ENCODE measurements around the gene MACROD2. TPM values are rescaled to one million over a fixed set of nuclear protein-coding genes. Genes with fewer than 3 reads are reported as not detected.

The MACROD2 gene
- total RNA-seq, 1 donor from 2014 or later: 78.2 TPM

DNA sequence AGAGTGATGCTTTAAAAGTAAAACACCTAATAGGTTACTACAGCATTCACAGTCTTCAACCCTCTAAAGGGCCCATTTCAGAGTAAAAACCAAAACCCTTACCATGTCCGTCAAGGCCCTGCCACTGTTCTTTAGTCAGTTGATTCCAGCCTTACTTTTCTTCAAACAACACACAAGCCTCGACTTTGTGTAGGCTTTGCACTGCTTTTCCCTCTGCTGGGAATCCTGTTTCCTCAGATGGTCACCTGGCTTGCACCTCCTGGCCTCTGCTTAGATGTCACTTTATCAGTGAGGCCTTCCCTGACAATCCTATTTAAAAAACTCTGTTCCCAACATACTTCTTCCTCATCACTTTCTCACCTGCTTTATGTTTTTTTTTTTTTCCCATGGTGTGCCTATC lies 419.2 kb downstream of the MACROD2 start:
- Histone ChIP-seq H3K4me3 (no peak overlapping the region), H3K27me3 (no peaks in the 10 kb centered on the region), H3K4me1 (no peaks in the 10 kb centered on the region), H3K27ac (no peak overlapping the region), H3K36me3 (no peaks in the 10 kb centered on the region), H3K9me3 (peaks cover 3% of the 10 kb centered on the region)
- intact Hi-C loops (cut with DNase I): no loop called here
- TF ChIP-seq, protein P1, sequence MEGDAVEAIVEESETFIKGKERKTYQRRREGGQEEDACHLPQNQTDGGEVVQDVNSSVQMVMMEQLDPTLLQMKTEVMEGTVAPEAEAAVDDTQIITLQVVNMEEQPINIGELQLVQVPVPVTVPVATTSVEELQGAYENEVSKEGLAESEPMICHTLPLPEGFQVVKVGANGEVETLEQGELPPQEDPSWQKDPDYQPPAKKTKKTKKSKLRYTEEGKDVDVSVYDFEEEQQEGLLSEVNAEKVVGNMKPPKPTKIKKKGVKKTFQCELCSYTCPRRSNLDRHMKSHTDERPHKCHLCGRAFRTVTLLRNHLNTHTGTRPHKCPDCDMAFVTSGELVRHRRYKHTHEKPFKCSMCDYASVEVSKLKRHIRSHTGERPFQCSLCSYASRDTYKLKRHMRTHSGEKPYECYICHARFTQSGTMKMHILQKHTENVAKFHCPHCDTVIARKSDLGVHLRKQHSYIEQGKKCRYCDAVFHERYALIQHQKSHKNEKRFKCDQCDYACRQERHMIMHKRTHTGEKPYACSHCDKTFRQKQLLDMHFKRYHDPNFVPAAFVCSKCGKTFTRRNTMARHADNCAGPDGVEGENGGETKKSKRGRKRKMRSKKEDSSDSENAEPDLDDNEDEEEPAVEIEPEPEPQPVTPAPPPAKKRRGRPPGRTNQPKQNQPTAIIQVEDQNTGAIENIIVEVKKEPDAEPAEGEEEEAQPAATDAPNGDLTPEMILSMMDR (IDR thresholded peaks at IDR 0.05): no peak
- ATAC-seq (no peak), DNase-seq (no peak)

DNA sequence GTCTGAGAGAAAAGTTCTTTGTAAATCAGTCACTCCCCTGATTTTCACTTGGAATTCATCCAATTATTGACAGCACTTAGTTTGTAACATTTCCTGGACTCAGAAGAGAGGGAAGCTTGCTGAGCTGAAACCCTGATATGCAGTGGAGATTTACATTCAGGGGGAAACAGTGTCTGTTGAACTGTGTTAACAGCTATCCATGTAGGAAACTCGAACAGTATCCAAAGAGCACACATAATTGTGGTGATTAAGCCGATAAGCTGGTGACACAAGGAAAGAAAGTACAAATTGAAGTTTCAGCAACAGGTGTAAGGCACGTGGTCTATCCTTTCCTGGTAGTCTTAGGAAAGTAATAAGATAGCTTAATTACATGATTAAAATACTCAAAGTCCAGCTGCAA lies 420.2 kb downstream of the MACROD2 start:
- TF ChIP-seq, protein P1 (IDR thresholded peaks at IDR 0.05): no peak
- H3K27me3 ChIP-seq: no peaks in the 10 kb centered on the region
- H3K36me3 ChIP-seq: no peaks in the 10 kb centered on the region
- no peak overlapping the region for H3K27ac ChIP-seq
- no peak for ATAC-seq
- intact Hi-C loops (cut with DNase I): no loop called here
- H3K4me1 ChIP-seq: no peaks in the 10 kb centered on the region
- no peak for DNase-seq
- H3K9me3 ChIP-seq: peaks cover 3% of the 10 kb centered on the region
- H3K4me3 ChIP-seq: no peak overlapping the region

GRCh38 chr20:14418376-14418775 lies 423.1 kb downstream of the MACROD2 start:
- Histone ChIP-seq H3K4me3 (no peak overlapping the region), H3K4me1 (no peaks in the 10 kb centered on the region), H3K27me3 (no peaks in the 10 kb centered on the region), H3K9me3 (no peaks in the 10 kb centered on the region), H3K27ac (no peak overlapping the region), H3K36me3 (no peaks in the 10 kb centered on the region)
- no peak for ATAC-seq
- no peak for DNase-seq
- intact Hi-C loops (cut with DNase I): no loop called here
- TF ChIP-seq, protein P1 (IDR thresholded peaks at IDR 0.05): no peak

DNA sequence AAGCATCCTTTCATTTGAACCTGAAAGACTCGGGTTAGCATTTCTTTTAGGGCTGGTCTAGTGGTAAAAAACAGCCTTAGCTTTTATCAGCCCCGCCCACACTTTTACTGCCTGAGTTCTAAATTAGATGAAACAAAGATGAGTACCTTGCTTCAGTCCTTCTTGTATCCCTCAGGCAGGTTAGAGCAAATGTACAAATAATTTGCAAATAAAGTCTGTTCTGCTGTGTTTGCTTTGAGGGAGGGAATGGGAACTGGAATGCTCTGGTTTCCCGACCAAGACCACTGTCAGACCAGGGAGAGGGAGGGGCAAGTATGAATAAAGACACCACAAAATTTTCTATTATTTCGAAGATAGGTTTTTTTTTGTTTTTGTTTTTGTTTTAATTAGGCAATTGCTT lies 427.6 kb downstream of the MACROD2 start:
- ATAC-seq (no peak), DNase-seq (no peak)
- Histone ChIP-seq H3K27me3 (no peaks in the 10 kb centered on the region), H3K9me3 (no peaks in the 10 kb centered on the region), H3K4me3 (no peak overlapping the region), H3K4me1 (no peaks in the 10 kb centered on the region), H3K27ac (no peak overlapping the region), H3K36me3 (no peaks in the 10 kb centered on the region)
- intact Hi-C loops (cut with DNase I): no loop called here
- TF ChIP-seq, protein P1 (IDR thresholded peaks at IDR 0.05): no peak

- ATAC-seq (no peak), DNase-seq (no peak)
- no peak overlapping the region for H3K27ac ChIP-seq
- H3K9me3 ChIP-seq: no peaks in the 10 kb centered on the region
- intact Hi-C loops (cut with DNase I): no loop called here
- TF ChIP-seq, protein P1 (IDR thresholded peaks at IDR 0.05): no peak
- H3K4me1 ChIP-seq: no peaks in the 10 kb centered on the region
- H3K36me3 ChIP-seq: no peaks in the 10 kb centered on the region
- H3K27me3 ChIP-seq: no peaks in the 10 kb centered on the region
- H3K4me3 ChIP-seq: no peak overlapping the region
Observed at GRCh38 chr20:14431568-14431967, 436.3 kb downstream of the MACROD2 start.

- TF ChIP-seq, protein P1 (IDR thresholded peaks at IDR 0.05): no peak
- Histone ChIP-seq H3K36me3 (no peaks in the 10 kb centered on the region), H3K4me3 (no peak overlapping the region), H3K4me1 (no peaks in the 10 kb centered on the region), H3K27me3 (no peaks in the 10 kb centered on the region), H3K9me3 (no peaks in the 10 kb centered on the region), H3K27ac (no peak overlapping the region)
- intact Hi-C loops (cut with DNase I): no loop called here
- no peak for ATAC-seq
- DNase-seq: no peak
Observed at GRCh38 chr20:14432085-14432484, 436.8 kb downstream of the MACROD2 start.

Data from upper lobe of right lung (tissue), 1 donor.